ENCODE results near the gene TXNRD1.
"Not testable (repeated sequence)": the region's sequence is repeated elsewhere in the genome, so short reads cannot be mapped to it uniquely, and the experiment has no call there.

Gene TXNRD1

DNA sequence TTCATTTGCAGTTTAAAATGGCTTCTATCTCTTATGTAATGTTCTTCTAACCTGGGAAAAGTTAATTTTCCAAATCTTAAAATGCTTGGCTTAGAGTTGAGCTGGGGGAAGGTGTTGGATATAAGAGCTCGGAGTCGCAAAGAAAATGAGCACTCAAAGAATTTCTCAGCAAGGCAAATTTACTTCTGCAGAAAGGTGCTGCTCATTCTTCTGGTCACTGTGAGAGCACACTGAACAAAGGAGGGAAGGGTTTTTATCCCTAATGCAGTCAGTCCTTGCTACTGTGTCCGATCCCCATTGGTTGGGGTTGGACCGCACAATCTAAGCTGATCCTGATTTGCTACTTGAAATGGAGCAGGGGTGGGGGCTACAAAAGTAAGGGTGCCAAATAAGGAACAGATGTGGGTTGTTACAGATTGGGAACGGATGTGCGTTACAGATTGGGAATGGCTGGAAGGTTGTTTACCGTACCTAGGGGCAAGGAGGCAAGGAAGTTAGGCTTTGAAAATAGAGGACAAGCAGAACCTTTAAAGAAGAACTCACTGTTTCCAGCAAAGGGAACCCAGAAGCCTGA, 19.4 kb downstream of the TXNRD1 start:
- DNase-seq = no peak

GRCh38 chr12:104237930-104238329, 22.4 kb downstream of the TXNRD1 start:
- no peak for DNase-seq

GRCh38 chr12:104242546-104243206, 27.1 kb downstream of the TXNRD1 start:
- DNase-seq = no peak

- no peak for DNase-seq
Measured at GRCh38 chr12:104243551-104243950, 28.0 kb downstream of the TXNRD1 start.

DNA sequence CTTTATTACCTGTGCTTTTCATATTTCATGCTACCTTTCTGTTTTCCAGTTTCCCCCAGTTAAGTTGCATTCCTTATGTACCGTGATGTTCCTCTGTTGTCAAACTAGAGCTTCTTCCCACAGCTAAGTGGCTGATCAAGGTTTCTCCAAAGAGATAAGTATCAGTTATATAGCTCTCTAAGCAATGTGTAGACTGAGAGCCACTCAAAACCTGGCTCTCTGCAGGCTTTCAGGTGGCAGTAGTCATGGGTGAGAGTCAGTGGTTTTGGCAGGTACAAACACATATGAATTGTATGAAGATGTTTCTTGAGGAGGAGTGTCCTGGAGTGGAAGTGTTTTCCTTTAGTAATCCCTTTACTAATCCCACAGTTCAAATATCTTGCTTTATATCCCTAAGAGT, 28.4 kb downstream of the TXNRD1 start:
- no peak for DNase-seq

DNA sequence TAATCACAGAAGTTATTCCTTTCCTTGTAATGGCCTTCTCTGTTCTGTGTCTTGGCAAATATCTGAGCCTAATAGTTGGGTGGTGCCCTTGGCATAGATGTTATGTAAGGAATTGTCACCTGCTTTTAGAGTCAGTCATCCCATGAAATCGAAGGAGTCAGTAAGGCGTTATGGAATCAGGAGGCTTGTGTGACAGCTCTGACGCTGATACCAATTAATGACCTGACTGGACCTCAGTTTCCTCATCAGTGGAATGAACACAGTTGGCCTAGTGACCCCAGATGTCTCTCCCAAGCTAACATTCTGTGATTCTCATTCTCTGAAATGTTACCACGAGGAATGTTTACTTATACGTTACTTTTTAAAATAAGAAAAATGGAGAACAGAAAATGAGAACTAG, 32.1 kb downstream of the TXNRD1 start:
- DNase-seq = no peak

DNA sequence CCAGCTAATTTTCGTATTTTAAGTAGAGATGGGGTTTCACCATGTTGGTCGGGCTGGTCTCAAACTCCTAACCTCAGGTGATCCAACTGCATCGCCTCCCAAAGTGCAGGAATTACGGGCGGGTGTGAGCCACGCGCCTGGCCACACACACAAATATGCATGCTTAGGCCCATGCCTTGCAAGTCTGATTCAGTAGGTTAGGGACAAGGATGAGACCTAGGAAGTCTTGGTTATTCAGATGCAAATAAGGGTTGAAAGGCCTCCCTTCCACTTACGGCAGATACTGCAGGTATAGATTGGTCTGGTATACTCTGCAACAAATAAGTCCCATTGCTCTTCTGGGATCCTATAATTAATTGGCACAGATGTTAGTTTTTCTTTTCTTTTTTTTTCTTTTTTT, 32.9 kb downstream of the TXNRD1 start:
- no peak for DNase-seq

- no peak for DNase-seq
Measured at GRCh38 chr12:104249017-104249416, 33.4 kb downstream of the TXNRD1 start.

- no peak for DNase-seq
Measured at GRCh38 chr12:104249898-104250297, 34.3 kb downstream of the TXNRD1 start.

GRCh38 chr12:104250366-104251125, 35.0 kb downstream of the TXNRD1 start:
- DNase-seq = no peak

DNA sequence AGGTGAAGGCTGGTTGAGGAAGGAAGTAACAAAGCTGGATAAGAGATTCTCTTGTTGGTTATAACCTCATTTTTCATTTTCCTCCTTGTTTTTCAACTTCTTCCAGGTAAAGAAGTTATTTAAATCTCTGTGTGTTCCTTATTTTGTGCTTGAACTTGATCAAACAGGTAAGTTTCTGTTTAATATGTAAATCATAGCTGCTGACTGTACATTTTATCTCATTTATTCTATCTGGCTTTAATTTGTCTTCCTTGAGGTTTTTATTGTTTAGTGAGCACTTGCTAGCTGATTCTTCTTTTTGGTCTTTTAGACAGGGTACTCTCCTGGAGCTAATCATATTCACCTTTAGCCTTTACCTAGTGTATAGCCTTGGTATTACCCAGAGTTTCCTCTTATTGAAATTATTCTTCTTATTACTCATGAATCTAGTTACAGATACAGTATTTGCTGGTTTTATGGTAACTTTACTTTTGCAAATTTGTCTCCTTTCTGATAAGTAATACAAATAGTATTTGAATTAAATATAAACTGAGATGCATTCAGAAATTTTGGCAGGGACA, 42.4 kb downstream of the TXNRD1 start:
- no peak for DNase-seq

GRCh38 chr12:104258476-104259067, 43.0 kb downstream of the TXNRD1 start:
- DNase-seq = no peak

DNA sequence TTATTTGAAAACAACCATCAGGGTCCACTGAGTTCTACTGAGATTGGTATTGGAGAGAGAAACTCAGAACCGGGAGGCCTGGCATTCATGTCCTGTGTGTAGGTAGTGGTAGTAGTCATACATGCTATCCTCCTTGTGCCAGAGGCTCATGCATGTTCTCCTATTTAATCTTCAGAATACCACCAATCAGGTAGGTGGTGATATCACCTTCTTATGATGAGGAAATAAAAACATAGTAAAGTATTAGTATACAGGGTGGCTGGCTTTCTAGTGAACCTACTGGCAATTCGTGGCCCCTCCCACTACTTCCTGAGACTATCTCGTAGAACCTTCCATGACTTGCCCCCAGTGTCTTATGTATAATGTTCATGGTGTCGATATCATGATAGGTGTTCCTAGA, 47.4 kb downstream of the TXNRD1 start:
- DNase-seq = no peak

- no peak for DNase-seq
Measured at GRCh38 chr12:104263580-104264358, 48.2 kb downstream of the TXNRD1 start.

DNA sequence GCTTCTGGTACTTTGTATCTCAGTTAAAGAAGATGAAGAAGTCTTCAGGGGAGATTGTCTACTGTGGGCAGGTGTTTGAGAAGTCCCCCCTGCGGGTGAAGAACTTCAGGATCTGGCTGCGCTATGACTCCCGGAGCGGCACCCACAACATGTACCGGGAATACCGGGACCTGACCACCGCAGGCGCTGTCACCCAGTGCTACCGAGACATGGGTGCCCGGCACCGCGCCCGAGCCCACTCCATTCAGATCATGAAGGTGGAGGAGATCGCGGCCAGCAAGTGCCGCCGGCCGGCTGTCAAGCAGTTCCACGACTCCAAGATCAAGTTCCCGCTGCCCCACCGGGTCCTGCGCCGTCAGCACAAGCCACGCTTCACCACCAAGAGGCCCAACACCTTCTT, 49.9 kb downstream of the TXNRD1 start:
- DNase-seq = not testable (repeated sequence)

DNA sequence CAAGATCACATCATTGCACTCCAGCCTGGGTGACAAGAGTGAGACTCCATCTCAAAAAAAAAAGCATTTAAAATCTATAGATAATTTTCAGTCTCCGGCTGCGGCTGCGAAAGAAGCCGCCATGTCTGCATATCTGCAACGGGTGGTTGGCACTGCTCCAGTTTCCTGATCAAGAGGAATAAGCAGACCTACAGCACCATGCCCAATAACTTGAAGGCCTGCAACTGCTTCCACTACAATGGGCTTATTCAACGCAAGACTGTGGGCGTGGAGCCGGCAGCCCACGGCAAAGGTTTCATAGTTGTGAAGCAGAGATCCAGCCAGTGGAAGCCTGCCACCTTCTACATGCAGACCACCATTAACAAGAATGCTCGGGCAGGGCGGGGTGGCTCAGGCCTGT, 57.4 kb downstream of the TXNRD1 start:
- DNase-seq = no peak

GRCh38 chr12:104273503-104273902, 57.9 kb downstream of the TXNRD1 start:
- DNase-seq = no peak

DNA sequence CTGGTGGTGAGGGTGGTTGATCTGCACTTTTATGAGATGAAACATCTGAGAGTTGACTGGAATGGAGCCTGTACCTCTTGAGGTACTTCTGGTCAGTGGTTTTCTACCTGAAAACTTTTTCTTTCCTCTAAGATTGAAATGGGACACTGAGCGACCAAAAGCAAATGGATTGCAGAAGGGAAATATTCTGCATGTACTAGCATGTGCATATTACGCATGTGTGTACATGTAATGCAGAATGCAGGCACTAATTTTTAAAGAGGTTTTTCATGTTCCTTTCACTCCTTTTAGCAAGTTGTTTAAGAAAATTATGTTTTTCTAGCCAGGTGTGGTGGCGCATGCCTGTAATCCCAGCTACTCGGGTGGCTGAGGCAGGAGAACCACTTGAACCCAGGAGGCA, 59.2 kb downstream of the TXNRD1 start:
- DNase-seq = no peak

DNA sequence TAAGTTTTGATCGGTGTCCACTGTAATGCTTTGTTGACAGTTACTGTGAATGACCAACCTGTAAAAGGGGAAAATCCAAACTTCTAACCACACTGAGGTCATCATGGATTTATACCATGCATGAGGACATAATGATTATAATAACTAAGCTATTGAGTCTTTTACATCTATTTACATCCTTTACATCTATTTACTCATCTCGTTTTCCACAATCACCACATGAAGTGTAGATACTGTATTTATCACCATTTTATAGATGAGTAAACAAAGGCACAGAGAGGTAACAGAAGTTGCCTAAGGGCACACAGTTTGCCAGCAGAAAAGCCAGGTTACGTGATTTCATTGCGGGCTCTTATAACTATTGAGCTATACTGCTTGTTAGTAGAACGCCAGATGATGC, 60.1 kb downstream of the TXNRD1 start:
- no peak for DNase-seq

DNA sequence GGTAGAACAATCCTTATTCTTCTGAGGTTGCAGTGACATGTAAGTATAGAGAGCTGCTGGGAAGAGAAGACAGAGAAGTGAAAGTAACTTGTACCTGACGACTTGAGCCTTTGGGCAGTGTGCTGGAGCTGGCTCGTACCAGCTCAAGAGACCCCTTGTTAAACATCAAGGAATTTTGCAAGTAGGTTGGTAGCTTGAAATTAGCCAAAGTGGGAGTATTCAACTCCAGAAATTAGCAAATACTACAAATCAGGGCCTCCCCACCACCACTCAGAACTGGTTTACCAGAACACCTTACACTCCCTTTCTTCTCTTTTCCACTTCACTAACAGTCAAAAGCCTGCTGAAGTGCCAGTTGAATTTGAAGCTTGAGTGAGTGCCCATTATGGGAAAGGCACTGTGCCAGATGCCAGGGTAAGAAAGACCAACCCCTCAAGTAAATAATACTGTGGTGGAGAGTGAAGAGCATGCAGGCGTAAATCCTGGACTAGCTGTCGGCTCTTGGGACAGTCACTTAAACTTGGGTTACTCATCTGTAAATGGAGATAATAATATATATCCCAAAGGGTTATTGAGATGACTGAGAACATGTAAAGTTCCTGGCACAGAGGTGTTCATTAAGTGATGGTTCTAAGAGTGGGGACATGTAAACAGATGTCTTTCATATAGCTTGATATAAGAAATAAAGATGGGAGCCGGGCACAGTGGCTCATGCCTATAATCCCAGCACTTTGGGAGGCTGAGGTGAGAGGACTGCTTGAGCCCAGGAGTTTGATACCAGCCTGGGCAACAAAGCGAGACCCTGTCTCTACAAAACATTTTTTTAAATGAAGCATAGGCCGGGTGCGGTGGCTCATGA, 60.9 kb downstream of the TXNRD1 start:
- DNase-seq = peak in 7 of 56 donors; percentile 1 to 31 (median 3)
